ENCODE results near the gene CDK6.

The CDK6 gene

DNA sequence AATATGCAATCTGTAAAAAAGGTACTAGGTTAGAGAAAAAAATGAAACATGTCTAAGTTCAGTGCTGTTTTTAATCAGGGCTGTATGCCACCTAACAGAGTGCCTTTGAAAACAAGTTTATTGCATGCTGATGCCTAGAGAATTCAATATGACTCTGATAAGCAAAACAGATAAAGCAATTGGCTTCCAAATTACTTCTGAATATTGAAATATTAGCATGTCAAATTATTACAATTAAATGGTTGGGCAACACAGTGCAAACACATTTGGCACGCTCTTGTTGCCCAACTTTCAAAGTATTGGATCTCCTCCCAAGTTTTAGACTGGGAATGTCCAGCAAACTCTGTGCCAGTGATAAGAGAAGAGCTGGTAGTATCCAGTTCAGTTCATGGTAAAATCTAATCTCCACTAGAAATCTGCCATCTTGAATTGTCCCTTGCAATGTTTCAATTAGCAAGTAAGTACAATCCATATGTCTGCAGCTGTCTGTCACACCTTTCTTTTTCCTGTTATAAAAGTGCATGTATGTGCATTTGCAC is 181.0 kb downstream of the CDK6 start:
- H4K20me1 ChIP-seq (ENCODE audit: insufficient read depth, low read length) = no peaks in the 10 kb centered on the region
- no peak overlapping the region for H3K4me3 ChIP-seq (ENCODE audit: low read depth, low read length, poor library complexity, severe bottlenecking)
- no peaks in the 10 kb centered on the region for H3K9me2 ChIP-seq (ENCODE audit: low read depth, low read length)
- H3K9ac ChIP-seq (ENCODE audit: low read length) = no peak overlapping the region
- no peaks in the 10 kb centered on the region for H3K79me2 ChIP-seq (ENCODE audit: insufficient read depth, low read length)
- no peaks in the 10 kb centered on the region for H3K27me3 ChIP-seq (ENCODE audit: insufficient read depth, low read length)
- peaks cover 14% of the 10 kb centered on the region; the same call in 1 of the 2 replicates for H3K36me3 ChIP-seq (ENCODE audit: insufficient read depth, low read length)
- no peaks in the 10 kb centered on the region for H3K9me3 ChIP-seq (ENCODE audit: low read length)
- TF ChIP-seq, protein P1, sequence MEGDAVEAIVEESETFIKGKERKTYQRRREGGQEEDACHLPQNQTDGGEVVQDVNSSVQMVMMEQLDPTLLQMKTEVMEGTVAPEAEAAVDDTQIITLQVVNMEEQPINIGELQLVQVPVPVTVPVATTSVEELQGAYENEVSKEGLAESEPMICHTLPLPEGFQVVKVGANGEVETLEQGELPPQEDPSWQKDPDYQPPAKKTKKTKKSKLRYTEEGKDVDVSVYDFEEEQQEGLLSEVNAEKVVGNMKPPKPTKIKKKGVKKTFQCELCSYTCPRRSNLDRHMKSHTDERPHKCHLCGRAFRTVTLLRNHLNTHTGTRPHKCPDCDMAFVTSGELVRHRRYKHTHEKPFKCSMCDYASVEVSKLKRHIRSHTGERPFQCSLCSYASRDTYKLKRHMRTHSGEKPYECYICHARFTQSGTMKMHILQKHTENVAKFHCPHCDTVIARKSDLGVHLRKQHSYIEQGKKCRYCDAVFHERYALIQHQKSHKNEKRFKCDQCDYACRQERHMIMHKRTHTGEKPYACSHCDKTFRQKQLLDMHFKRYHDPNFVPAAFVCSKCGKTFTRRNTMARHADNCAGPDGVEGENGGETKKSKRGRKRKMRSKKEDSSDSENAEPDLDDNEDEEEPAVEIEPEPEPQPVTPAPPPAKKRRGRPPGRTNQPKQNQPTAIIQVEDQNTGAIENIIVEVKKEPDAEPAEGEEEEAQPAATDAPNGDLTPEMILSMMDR (IDR thresholded peaks at IDR 0.05; ENCODE audit: low read length) = no peak
- TF ChIP-seq EZH2 (IDR thresholded peaks at IDR 0.05; ENCODE audit: borderline replicate concordance, low read length) = no peak
- no peaks in the 10 kb centered on the region for H3F3A ChIP-seq (ENCODE audit: insufficient read depth, low read length)
- no peak overlapping the region for H2AFZ ChIP-seq (ENCODE audit: low read length)
- H3K4me2 ChIP-seq (ENCODE audit: low read length) = no peak overlapping the region
- H3K27ac ChIP-seq (ENCODE audit: low read depth, low read length, poor library complexity, severe bottlenecking) = no peak overlapping the region
- H3K4me1 ChIP-seq (ENCODE audit: insufficient read depth, low read length, severe bottlenecking) = no peaks in the 10 kb centered on the region

- Histone ChIP-seq H3K9ac (ENCODE audit: low read length) (no peak overlapping the region), H3K79me2 (ENCODE audit: insufficient read depth, low read length) (no peaks in the 10 kb centered on the region), H3F3A (ENCODE audit: insufficient read depth, low read length) (no peaks in the 10 kb centered on the region), H4K20me1 (ENCODE audit: insufficient read depth, low read length) (no peaks in the 10 kb centered on the region), H3K4me2 (ENCODE audit: low read length) (no peak overlapping the region), H3K27me3 (ENCODE audit: insufficient read depth, low read length) (no peaks in the 10 kb centered on the region), H3K9me2 (ENCODE audit: low read depth, low read length) (no peaks in the 10 kb centered on the region), H2AFZ (ENCODE audit: low read length) (no peak overlapping the region), H3K36me3 (ENCODE audit: insufficient read depth, low read length) (peaks cover 8% of the 10 kb centered on the region; the same call in 1 of the 2 replicates), H3K4me1 (ENCODE audit: insufficient read depth, low read length, severe bottlenecking) (no peaks in the 10 kb centered on the region), H3K4me3 (ENCODE audit: low read depth, low read length, poor library complexity, severe bottlenecking) (no peak overlapping the region), H3K9me3 (ENCODE audit: low read length) (no peaks in the 10 kb centered on the region), H3K27ac (ENCODE audit: low read depth, low read length, poor library complexity, severe bottlenecking) (no peak overlapping the region)
- no peak for TF ChIP-seq EZH2 (IDR thresholded peaks at IDR 0.05; ENCODE audit: borderline replicate concordance, low read length)
- TF ChIP-seq, protein P1 (IDR thresholded peaks at IDR 0.05; ENCODE audit: low read length) = no peak
These were observed 183.2 kb downstream of the CDK6 start for GRCh38 chr7:92653136-92653535.

GRCh38 chr7:92652536-92652935 is 183.8 kb downstream of the CDK6 start:
- Histone ChIP-seq H3K4me1 (ENCODE audit: insufficient read depth, low read length, severe bottlenecking) (no peaks in the 10 kb centered on the region), H3K36me3 (ENCODE audit: insufficient read depth, low read length) (peaks cover 6% of the 10 kb centered on the region; the same call in 1 of the 2 replicates), H4K20me1 (ENCODE audit: insufficient read depth, low read length) (no peaks in the 10 kb centered on the region), H3K27me3 (ENCODE audit: insufficient read depth, low read length) (no peaks in the 10 kb centered on the region), H3K79me2 (ENCODE audit: insufficient read depth, low read length) (no peaks in the 10 kb centered on the region), H3K9me2 (ENCODE audit: low read depth, low read length) (no peaks in the 10 kb centered on the region), H3F3A (ENCODE audit: insufficient read depth, low read length) (no peaks in the 10 kb centered on the region), H3K9me3 (ENCODE audit: low read length) (no peaks in the 10 kb centered on the region), H3K27ac (ENCODE audit: low read depth, low read length, poor library complexity, severe bottlenecking) (no peak overlapping the region), H3K4me2 (ENCODE audit: low read length) (no peak overlapping the region), H3K4me3 (ENCODE audit: low read depth, low read length, poor library complexity, severe bottlenecking) (no peak overlapping the region), H3K9ac (ENCODE audit: low read length) (no peak overlapping the region), H2AFZ (ENCODE audit: low read length) (no peak overlapping the region)
- TF ChIP-seq EZH2 (IDR thresholded peaks at IDR 0.05; ENCODE audit: borderline replicate concordance, low read length) = no peak
- TF ChIP-seq, protein P1 (IDR thresholded peaks at IDR 0.05; ENCODE audit: low read length) = no peak

All from OCI-LY1 (cell line).